HCT116 (cell line): ENCODE data around the gene OGFOD2. TPM values are rescaled to one million over a fixed set of nuclear protein-coding genes. Genes with fewer than 3 reads are reported as not detected.

ENCODE experiments used
- ATAC-seq: fragments of 200-7000 bp; cut with Tn5 transposase; 2 replicates; pipeline ENCODE4 v1.9.1; 2020; ENCODE audit warnings: mild to moderate bottlenecking, moderate library complexity
- BruUV-seq: library from RNA; stranded (reverse); fragments of 400-500 nt; replicated peaks from 2 replicates; lab custom pipeline; 2021; lab: Mats Ljungman, UMichigan
- CTCF ChIA-PET: fragments of 300-600 bp; sonication (Branson Sonifier 250); formaldehyde crosslinking; loops from one replicate; lab custom pipeline; 2021; ENCODE audit warnings: antibody characterized with exemption; lab: Charles Lee
- POLR2A ChIA-PET: fragments of 300-600, 350-600 bp; sonication (Branson Sonifier 250); formaldehyde crosslinking; loops from one replicate; lab custom pipeline; 2021; ENCODE audit warnings: antibody characterized with exemption; lab: Charles Lee
- RAD21 ChIA-PET, 2 experiments: fragments of 300-600 bp; sonication (Branson Sonifier 250); formaldehyde crosslinking; loops; one replicate each; lab custom pipeline; 2023; ENCODE audit warnings: low total read pairs in 2 of 2; ENCODE audit not compliant: uncharacterized antibody in 2 of 2, unreplicated experiment in 2 of 2, low non-redundant PET in 1 of 2; lab: Charles Lee
- DNase-seq: peaks from one replicate; pipeline ENCODE4 v3.0.0-alpha.2; 2010; ENCODE audit warnings: low read depth, low spot score
- H2AFZ ChIP-seq: fragments of 200-600 bp; shearing (Covaris generic), sonication (generic); 2 replicates; pipeline ENCODE4 v1.6.1; 2017; ENCODE audit warnings: low read depth, mixed run types, mixed read lengths, antibody characterized with exemption, low read length; ENCODE audit not compliant: poor library complexity, severe bottlenecking
- H3K27ac ChIP-seq: 2 replicates; pipeline ENCODE4 v1.5.1; 2012; ENCODE audit warnings: low read depth, low read length
- H3K27me3 ChIP-seq: fragments of 200-600 bp; sonication (generic); 2 replicates; pipeline ENCODE4 v1.6.1; 2016; ENCODE audit warnings: mixed run types, low read length, mixed read lengths; ENCODE audit not compliant: insufficient read depth
- H3K36me3 ChIP-seq, 2 experiments: fragments of 200-500 bp in 1 of 2; fragments of 200-600 bp in 1 of 2; sonication (Bioruptor generic) in 1 of 2; sonication (generic) in 1 of 2; 2 replicates each; pipeline versions ENCODE4 v1.5.1 to v1.6.1; 2014 to 2016; ENCODE audit warnings: low read length in 2 of 2, inconsistent platforms in 1 of 2, mixed read lengths in 1 of 2, mixed run types in 1 of 2; ENCODE audit not compliant: insufficient read depth in 2 of 2, control insufficient read depth in 1 of 2
- H3K4me1 ChIP-seq, 2 experiments: fragments of 200-600 bp in 1 of 2; sonication (generic) in 1 of 2; 2 replicates each; pipeline versions ENCODE4 v1.5.1 to v1.6.1; 2012 to 2017; ENCODE audit warnings: low read length in 2 of 2, inconsistent platforms in 1 of 2, mild to moderate bottlenecking in 1 of 2, mixed read lengths in 1 of 2, mixed run types in 1 of 2, moderate library complexity in 1 of 2; ENCODE audit not compliant: insufficient read depth in 2 of 2, control insufficient read depth in 1 of 2
- H3K4me2 ChIP-seq: fragments of 200-600 bp; sonication (generic); 2 replicates; pipeline ENCODE4 v1.6.1; 2017; ENCODE audit warnings: mixed run types, low read length, mixed read lengths
- H3K4me3 ChIP-seq, 2 experiments: fragments of 200-600 bp in 1 of 2; sonication (generic) in 1 of 2; replicated peaks in 1 of 2; 2 replicates each; pipeline ENCODE4 v1.5.1; 2011 to 2016; ENCODE audit warnings: low read length in 2 of 2, control low read depth in 1 of 2, low read depth in 1 of 2, mild to moderate bottlenecking in 1 of 2, mixed read lengths in 1 of 2, mixed run types in 1 of 2
- H3K79me2 ChIP-seq: fragments of 200-600 bp; sonication (generic); 2 replicates; pipeline ENCODE4 v1.6.1; 2017; ENCODE audit warnings: mild to moderate bottlenecking, mixed run types, low read length, moderate library complexity, mixed read lengths; ENCODE audit not compliant: insufficient read depth
- H3K9ac ChIP-seq: fragments of 200-600 bp; sonication (generic); 2 replicates; pipeline ENCODE4 v1.6.1; 2016; ENCODE audit warnings: low read length, mixed read lengths
- H3K9me2 ChIP-seq: fragments of 200-600 bp; sonication (generic), shearing (Covaris generic); 2 replicates; pipeline ENCODE4 v1.6.1; 2017; ENCODE audit warnings: mixed run types, mild to moderate bottlenecking, moderate library complexity; ENCODE audit not compliant: insufficient read depth
- H3K9me3 ChIP-seq, 2 experiments: fragments of 200-500 bp in 1 of 2; fragments of 200-600 bp in 1 of 2; sonication (Bioruptor generic) in 1 of 2; sonication (generic) in 1 of 2; 2 replicates each; pipeline ENCODE4 v1.6.1; 2014 to 2017; ENCODE audit warnings: low read length in 2 of 2, mixed read lengths in 2 of 2, inconsistent platforms in 1 of 2, low read depth in 1 of 2, mild to moderate bottlenecking in 1 of 2, mixed run types in 1 of 2, moderate library complexity in 1 of 2; ENCODE audit not compliant: control insufficient read depth in 1 of 2, insufficient read depth in 1 of 2
- H4K20me1 ChIP-seq: fragments of 200-600 bp; sonication (generic), shearing (Covaris generic); 2 replicates; pipeline ENCODE4 v1.6.1; 2017; ENCODE audit warnings: mixed run types, mild to moderate bottlenecking, moderate library complexity; ENCODE audit not compliant: insufficient read depth
- CEBPB ChIP-seq: IDR thresholded peaks from 2 replicates; pipeline ENCODE4 v1.6.1; 2012; ENCODE audit warnings: low read depth
- CTCF ChIP-seq, 3 experiments: fragments of 200-600 bp in 1 of 3; sonication (generic) in 1 of 3; IDR thresholded peaks in 2 of 3; conservative IDR thresholded peaks in 1 of 3; 2 replicates each; pipeline ENCODE4 v1.5.1; 2012 to 2017; ENCODE audit warnings: low read depth in 2 of 3, low read length in 2 of 3, antibody characterized with exemption in 1 of 3, borderline replicate concordance in 1 of 3, control low read depth in 1 of 3, mild to moderate bottlenecking in 1 of 3, mixed read lengths in 1 of 3, mixed run types in 1 of 3, moderate library complexity in 1 of 3; ENCODE audit not compliant: insufficient read depth in 1 of 3
- EGR1 ChIP-seq: IDR thresholded peaks from 2 replicates; pipeline ENCODE4 v1.6.1; 2012; ENCODE audit warnings: low read depth
- ELF1 ChIP-seq: IDR thresholded peaks from 2 replicates; pipeline ENCODE4 v1.6.1; 2012; ENCODE audit warnings: low read depth, borderline replicate concordance
- JUND ChIP-seq: IDR thresholded peaks from 2 replicates; pipeline ENCODE4 v1.6.1; 2012
- POLR2AphosphoS5 ChIP-seq: IDR thresholded peaks from 2 replicates; pipeline ENCODE4 v1.6.1; 2011; ENCODE audit warnings: mild to moderate bottlenecking, low read depth, low read length, moderate library complexity
- RAD21 ChIP-seq: IDR thresholded peaks from 2 replicates; pipeline ENCODE4 v1.6.1; 2012; ENCODE audit warnings: low read depth, mild to moderate bottlenecking
- SP1 ChIP-seq: IDR thresholded peaks from 2 replicates; pipeline ENCODE4 v1.6.1; 2012; ENCODE audit warnings: low read depth
- SRF ChIP-seq: IDR thresholded peaks from 2 replicates; pipeline ENCODE4 v1.6.1; 2012; ENCODE audit warnings: low read depth
- YY1 ChIP-seq: IDR thresholded peaks from 2 replicates; pipeline ENCODE4 v1.6.1; 2011; ENCODE audit warnings: low read length, low read depth, moderate library complexity, mild to moderate bottlenecking; ENCODE audit not compliant: insufficient replicate concordance; ENCODE audit errors: extremely low read depth
- ZFX ChIP-seq: fragments of 450-650 bp; IDR thresholded peaks from 2 replicates; pipeline ENCODE4 v1.6.1; 2017
- intact Hi-C: fragments of 100-400 bp; cut with micrococcal nuclease; formaldehyde crosslinking; loops from 2 replicates; pipeline ENCODE4 v1.10.0; 2022
- total RNA-seq: library from RNA; stranded (reverse); gene quantifications from one replicate; pipeline ENCODE4 v1.2.1, GENCODE V29; 2021; ENCODE audit not compliant: unreplicated experiment
- TF ChIP-seq, protein P1 (sequence below): IDR thresholded peaks from 2 replicates; pipeline ENCODE4 v1.6.1; 2012
- TF ChIP-seq, protein P2 (sequence below): IDR thresholded peaks from 2 replicates; pipeline ENCODE4 v1.6.1; 2012

The OGFOD2 gene
- total RNA-seq, 1 experiment from 2014 or later, result 29.5 TPM

GRCh38 chr12:122974892-122975789 lies at the start of gene OGFOD2 (continued):
- TF ChIP-seq YY1 (peak; percentile 89), RAD21 (no peak), CEBPB (no peak), SRF (no peak), JUND (no peak), ZFX (peak; percentile 34; the same call in 1 of the 2 replicates), POLR2AphosphoS5 (peak; percentile 69), SP1 (no peak), EGR1 (no peak)
- TF ChIP-seq, protein P1, sequence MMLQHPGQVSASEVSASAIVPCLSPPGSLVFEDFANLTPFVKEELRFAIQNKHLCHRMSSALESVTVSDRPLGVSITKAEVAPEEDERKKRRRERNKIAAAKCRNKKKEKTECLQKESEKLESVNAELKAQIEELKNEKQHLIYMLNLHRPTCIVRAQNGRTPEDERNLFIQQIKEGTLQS, result no peak

GRCh38 chr12:122927756-122928403 lies 47.2 kb upstream of the OGFOD2 start:
- Histone ChIP-seq H2AFZ (no peak overlapping the region), H3K9me2 (no peaks in the 10 kb centered on the region), H3K79me2 (no peaks in the 10 kb centered on the region), H3K9me3 (no peaks in the 10 kb centered on the region), H3K27ac (no peak overlapping the region), H3K4me1 (peaks cover 20 to 34% of the 10 kb centered on the region in 2 experiments), H3K4me2 (no peak overlapping the region), H3K9ac (no peak overlapping the region), H3K36me3 (no peaks in the 10 kb centered on the region), H3K27me3 (no peaks in the 10 kb centered on the region), H3K4me3 (no peak overlapping the region), H4K20me1 (no peaks in the 10 kb centered on the region)
- DNase-seq (no peak), ATAC-seq (no peak)
- TF ChIP-seq SRF (no peak), CTCF (IDR thresholded peaks at IDR 0.05 in 2 of 3, conservative IDR thresholded peaks at IDR 0.05 in 1 of 3; ENCODE audit: borderline replicate concordance in 1 of 3, insufficient read depth in 1 of 3, low read depth in 2 of 3, low read length in 2 of 3) (no peak), CEBPB (no peak), ELF1 (no peak)
- TF ChIP-seq, protein P2, sequence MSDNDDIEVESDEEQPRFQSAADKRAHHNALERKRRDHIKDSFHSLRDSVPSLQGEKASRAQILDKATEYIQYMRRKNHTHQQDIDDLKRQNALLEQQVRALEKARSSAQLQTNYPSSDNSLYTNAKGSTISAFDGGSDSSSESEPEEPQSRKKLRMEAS, result no peak
- TF ChIP-seq, protein P1, result no peak
- intact Hi-C loops, result no loop called here
- ChIA-PET RAD21 (interaction anchor here in 1 of 2 experiments (0.7 kb wide), 1 partner anchor 272 kb away, joined by 3 read pairs; no protein-coding TSS in a partner anchor), CTCF (no interaction called here), POLR2A (interaction anchor here (0.7 kb wide), 1 partner anchor 40 kb away, joined by 3 read pairs; no protein-coding TSS in a partner anchor)
- BruUV-seq, result no TSS peak
